Hepatocyte (in vitro differentiated cells): ENCODE data around the gene PIN1. TPM values are rescaled to one million over a fixed set of nuclear protein-coding genes. Genes with fewer than 3 reads are reported as not detected.
A peak's percentile ranks its signal among the peaks of the same experiment; 100 is the strongest.
"Not testable (repeated sequence)": the region's sequence is repeated elsewhere in the genome, so short reads cannot be mapped to it uniquely, and the experiment has no call there.

Source experiments
- DNase-seq: peaks from one replicate; pipeline ENCODE4 v3.0.0-alpha.2; 2016; ENCODE audit warnings: low spot score
- H2AFZ ChIP-seq: fragments of 200-600 bp; sonication (generic); 2 replicates; pipeline ENCODE4 v1.6.0; 2016; ENCODE audit warnings: antibody characterized with exemption, mild to moderate bottlenecking
- H3K27ac ChIP-seq: fragments of 200-600 bp; sonication (generic); 2 replicates; pipeline ENCODE4 v1.5.1; 2016; ENCODE audit warnings: mild to moderate bottlenecking
- H3K27me3 ChIP-seq: fragments of 200-600 bp; sonication (generic); 2 replicates; pipeline ENCODE4 v1.6.1; 2016
- H3K36me3 ChIP-seq: fragments of 200-600 bp; sonication (generic); replicated peaks from 2 replicates; pipeline ENCODE4 v1.5.1; 2016; ENCODE audit warnings: low read depth; ENCODE audit not compliant: insufficient read depth
- H3K4me1 ChIP-seq: fragments of 200-600 bp; sonication (generic); 2 replicates; pipeline ENCODE4 v1.5.1; 2016; ENCODE audit warnings: mild to moderate bottlenecking, moderate library complexity; ENCODE audit not compliant: insufficient read depth
- H3K4me2 ChIP-seq: fragments of 200-600 bp; sonication (generic); 2 replicates; pipeline ENCODE4 v1.6.0; 2016
- H3K4me3 ChIP-seq: fragments of 200-600 bp; sonication (generic); 2 replicates; pipeline ENCODE4 v1.5.1; 2016; ENCODE audit warnings: mild to moderate bottlenecking
- H3K79me2 ChIP-seq: fragments of 200-600 bp; sonication (generic); 2 replicates; pipeline ENCODE4 v1.6.0; 2017; ENCODE audit warnings: mild to moderate bottlenecking
- H3K9me2 ChIP-seq: fragments of 200-600 bp; sonication (generic); replicated peaks from 2 replicates; pipeline ENCODE4 v1.6.0; 2017; ENCODE audit warnings: mild to moderate bottlenecking; ENCODE audit not compliant: insufficient read depth
- H3K9me3 ChIP-seq: fragments of 200-600 bp; sonication (generic); 2 replicates; pipeline ENCODE4 v1.5.1; 2016; ENCODE audit warnings: low read depth, mild to moderate bottlenecking
- H4K20me1 ChIP-seq: fragments of 200-600 bp; sonication (generic); 2 replicates; pipeline ENCODE4 v1.6.0; 2016; ENCODE audit warnings: mild to moderate bottlenecking; ENCODE audit not compliant: insufficient read depth, poor library complexity, severe bottlenecking
- EZH2 ChIP-seq: fragments of 200-600 bp; sonication (generic); IDR thresholded peaks from 2 replicates; pipeline ENCODE4 v1.6.1; 2016; ENCODE audit warnings: antibody characterized with exemption, mild to moderate bottlenecking, borderline replicate concordance
- EZH2phosphoT487 ChIP-seq: fragments of 200-600 bp; sonication (generic); IDR thresholded peaks from one replicate; pipeline ENCODE4 v1.6.1; 2018; ENCODE audit warnings: antibody characterized with exemption, mild to moderate bottlenecking, low read depth, moderate library complexity; ENCODE audit not compliant: unreplicated experiment, severe bottlenecking
- WGBS: methylation state at CpG from one replicate; pipeline ENCODE4 v1.1.6; 2016; ENCODE audit warnings: low lambda C conversion rate; ENCODE audit errors: missing lambda C conversion rate; 5-methylcytosine and 5-hydroxymethylcytosine counted together
- polyA plus RNA-seq: library from polyadenylated mRNA; unstranded; fragments of >200 nt; fragmentation: Nextera tagmentation; extraction: Ambion mirVana; gene quantifications from 2 replicates; pipeline ENCODE4 v1.2.1, GENCODE V29; 2016
- total RNA-seq: library from RNA; depleted of rRNA; stranded (reverse); fragments of >200 nt; gene quantifications from 2 replicates; pipeline ENCODE4 v1.2.3, GENCODE V29; 2014
- TF ChIP-seq, protein P1 (sequence below): fragments of 200-600 bp; sonication (generic); IDR thresholded peaks from 2 replicates; pipeline ENCODE4 v1.5.1; 2016; ENCODE audit warnings: antibody characterized with exemption, mild to moderate bottlenecking; ENCODE audit not compliant: poor library complexity

PIN1 gene
- total and polyA plus RNA-seq, 2 experiments from 2014 or later, result 62.1 to 123 TPM

DNA sequence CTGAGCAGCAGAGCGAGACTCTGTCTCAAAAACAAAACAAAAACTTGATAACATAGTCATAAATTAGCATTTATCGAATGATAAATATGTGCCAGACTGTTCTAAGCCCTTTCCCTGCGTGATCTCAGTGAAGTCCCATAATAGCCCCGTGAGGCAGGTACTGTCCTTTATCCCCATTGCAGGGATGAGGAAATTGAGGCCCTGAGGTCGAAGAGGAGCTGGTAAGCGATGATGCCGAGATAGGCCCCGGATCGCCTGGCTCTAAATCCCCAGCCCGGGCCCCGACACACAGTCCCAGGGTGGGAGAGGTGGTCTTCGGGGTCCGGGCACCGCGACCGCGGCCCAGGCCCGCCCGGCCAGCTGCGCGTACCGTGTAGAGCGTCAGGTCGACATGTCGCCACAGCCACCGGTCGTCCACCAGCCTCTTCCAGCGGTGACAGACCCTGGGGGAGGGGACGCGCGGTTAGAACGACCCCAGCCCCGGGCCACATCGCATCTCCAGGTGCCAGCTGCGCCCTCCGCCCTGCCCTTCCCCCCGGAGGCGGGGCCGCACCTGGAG, 16.9 kb upstream of the PIN1 start:
- WGBS, result 6% methylated on average over 38 of the region's 39 CpGs
- no peak for DNase-seq

DNA sequence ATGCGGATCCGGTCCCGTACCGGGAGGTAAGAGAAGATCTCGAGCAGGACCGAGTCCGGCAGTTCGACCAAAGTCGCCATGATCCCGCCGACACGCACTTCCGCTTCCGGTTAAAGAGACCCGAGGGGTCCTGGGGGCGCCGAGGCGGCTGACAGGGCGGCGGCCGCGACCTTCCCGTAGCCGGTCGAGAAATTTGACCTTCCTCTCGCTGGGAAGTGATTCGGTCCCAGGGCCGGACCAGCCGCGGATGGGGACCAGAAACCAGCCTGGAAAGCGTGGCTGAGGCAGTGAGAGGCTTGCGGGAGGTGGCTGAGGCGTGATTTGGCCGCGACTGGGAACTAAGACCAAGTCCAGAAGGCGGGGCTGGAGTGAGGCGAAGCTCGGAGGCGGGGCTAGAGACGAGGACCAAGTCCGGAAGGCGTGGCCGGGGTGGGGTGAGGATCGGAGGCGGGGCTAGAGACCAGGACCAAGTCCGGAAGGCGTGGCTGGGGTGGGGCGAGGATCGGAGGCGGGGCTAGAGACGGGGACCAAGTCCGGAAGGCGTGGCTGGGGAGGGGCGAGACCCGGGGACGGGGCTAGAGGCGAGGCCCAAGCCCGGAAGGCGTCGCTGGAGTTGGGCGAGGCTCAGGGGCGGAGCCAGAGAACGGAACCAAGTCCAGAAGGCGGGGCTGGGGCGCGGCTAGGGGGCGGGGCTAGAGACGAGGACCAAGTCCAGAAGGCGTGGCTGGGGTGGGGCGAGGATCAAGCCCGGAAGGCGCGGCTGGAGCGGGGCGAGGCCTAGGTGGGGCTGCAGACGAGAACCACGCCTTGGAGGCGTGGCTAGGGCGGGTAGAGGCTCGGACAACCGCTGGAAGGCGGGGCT, 16.2 kb upstream of the PIN1 start, which contains the start of gene FBXL12:
FBXL12 (minus strand) TSS at position 346 of the 862 bp plus-strand sequence; CDS start at position 80, 266 bp downstream.
- Histone ChIP-seq H3K79me2 (peaks cover 45% of the 10 kb centered on the region), H3K9me3 (no peaks in the 10 kb centered on the region), H3K27me3 (no peaks in the 10 kb centered on the region), H2AFZ (peak within 1 kb of the TSS; percentile 39), H3K4me3 (peak within 1 kb of the TSS; percentile 50), H3K36me3 (no peaks in the 10 kb centered on the region), H4K20me1 (peaks cover 8% of the 10 kb centered on the region), H3K4me2 (peak within 1 kb of the TSS; percentile 91), H3K9me2 (no peaks in the 10 kb centered on the region), H3K27ac (peak within 1 kb of the TSS; percentile 98), H3K4me1 (no peaks in the 10 kb centered on the region)
- WGBS, result under 1% methylated on average over 49 of the region's 82 CpGs
- TF ChIP-seq EZH2phosphoT487 (no peak), EZH2 (no peak)
- TF ChIP-seq, protein P1, sequence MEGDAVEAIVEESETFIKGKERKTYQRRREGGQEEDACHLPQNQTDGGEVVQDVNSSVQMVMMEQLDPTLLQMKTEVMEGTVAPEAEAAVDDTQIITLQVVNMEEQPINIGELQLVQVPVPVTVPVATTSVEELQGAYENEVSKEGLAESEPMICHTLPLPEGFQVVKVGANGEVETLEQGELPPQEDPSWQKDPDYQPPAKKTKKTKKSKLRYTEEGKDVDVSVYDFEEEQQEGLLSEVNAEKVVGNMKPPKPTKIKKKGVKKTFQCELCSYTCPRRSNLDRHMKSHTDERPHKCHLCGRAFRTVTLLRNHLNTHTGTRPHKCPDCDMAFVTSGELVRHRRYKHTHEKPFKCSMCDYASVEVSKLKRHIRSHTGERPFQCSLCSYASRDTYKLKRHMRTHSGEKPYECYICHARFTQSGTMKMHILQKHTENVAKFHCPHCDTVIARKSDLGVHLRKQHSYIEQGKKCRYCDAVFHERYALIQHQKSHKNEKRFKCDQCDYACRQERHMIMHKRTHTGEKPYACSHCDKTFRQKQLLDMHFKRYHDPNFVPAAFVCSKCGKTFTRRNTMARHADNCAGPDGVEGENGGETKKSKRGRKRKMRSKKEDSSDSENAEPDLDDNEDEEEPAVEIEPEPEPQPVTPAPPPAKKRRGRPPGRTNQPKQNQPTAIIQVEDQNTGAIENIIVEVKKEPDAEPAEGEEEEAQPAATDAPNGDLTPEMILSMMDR, result no peak
- DNase-seq, result peak; percentile 100

More for the DNA sequence above, 16.9 kb upstream of the PIN1 start:
- H3K27ac ChIP-seq, result peak overlapping the region; percentile 98
- peaks cover 50% of the 10 kb centered on the region for H3K79me2 ChIP-seq
- H2AFZ ChIP-seq, result peak overlapping the region; percentile 39
- H3K4me1 ChIP-seq, result no peaks in the 10 kb centered on the region
- no peaks in the 10 kb centered on the region for H3K36me3 ChIP-seq
- H3K4me3 ChIP-seq, result peak overlapping the region; percentile 50
- TF ChIP-seq EZH2phosphoT487, result no peak
- TF ChIP-seq, protein P1, result no peak
- TF ChIP-seq EZH2, result no peak
- no peaks in the 10 kb centered on the region for H3K27me3 ChIP-seq
- H4K20me1 ChIP-seq, result peaks cover 8% of the 10 kb centered on the region
- no peaks in the 10 kb centered on the region for H3K9me3 ChIP-seq
- H3K4me2 ChIP-seq, result peak overlapping the region; percentile 91
- no peaks in the 10 kb centered on the region for H3K9me2 ChIP-seq

DNA sequence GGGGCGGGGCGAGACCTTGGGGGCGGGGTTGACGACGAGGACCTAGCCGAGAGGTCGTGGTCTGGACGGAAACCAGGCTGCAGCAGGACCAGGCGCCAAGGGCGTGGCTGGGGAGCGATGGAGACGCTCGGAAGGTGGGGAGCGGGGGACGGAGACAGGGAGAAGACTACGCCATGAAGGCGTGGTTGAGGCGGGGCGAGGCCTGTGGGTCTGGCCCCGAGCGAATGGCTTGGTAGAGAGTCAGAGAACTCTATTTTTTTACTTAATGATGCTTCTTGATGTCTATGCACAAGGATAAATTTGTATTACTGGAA, 15.6 kb upstream of the PIN1 start:
- Histone ChIP-seq H3K36me3 (no peaks in the 10 kb centered on the region), H3K4me3 (no peak overlapping the region), H4K20me1 (peaks cover 8% of the 10 kb centered on the region), H2AFZ (peak overlapping the region; percentile 13), H3K79me2 (peaks cover 43% of the 10 kb centered on the region), H3K27ac (peak overlapping the region; percentile 63), H3K27me3 (no peaks in the 10 kb centered on the region), H3K9me3 (no peaks in the 10 kb centered on the region), H3K4me1 (no peaks in the 10 kb centered on the region), H3K4me2 (peak overlapping the region; percentile 66), H3K9me2 (no peaks in the 10 kb centered on the region)
- 0% methylated on average over 14 of the region's 21 CpGs for WGBS
- no peak for DNase-seq
- TF ChIP-seq, protein P1, result no peak
- TF ChIP-seq EZH2phosphoT487 (no peak), EZH2 (no peak)

DNA sequence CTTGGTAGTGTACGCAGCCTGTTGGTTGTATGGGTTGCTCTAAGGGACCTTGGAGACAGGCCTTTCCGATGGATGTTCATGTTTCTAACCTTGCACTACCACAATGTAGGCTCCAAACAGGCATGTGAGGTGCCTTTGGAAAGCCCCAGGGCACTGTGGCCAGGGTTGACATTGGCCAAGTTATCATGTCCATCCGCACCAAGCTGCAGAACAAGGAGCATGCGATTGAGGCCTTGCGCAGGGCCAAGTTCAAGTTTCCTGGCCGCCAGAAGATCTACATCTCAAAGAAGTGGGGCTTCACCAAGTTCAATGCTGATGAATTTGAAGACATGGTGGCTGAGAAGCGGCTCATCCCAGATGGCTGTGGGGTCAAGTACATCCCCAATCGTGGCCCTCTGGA, 15.1 kb upstream of the PIN1 start:
- not testable (repeated sequence) for DNase-seq, H3K27me3 ChIP-seq, H4K20me1 ChIP-seq, H3K9me3 ChIP-seq, H3K36me3 ChIP-seq, H3K4me3 ChIP-seq, H3K9me2 ChIP-seq, H3K4me1 ChIP-seq
- H3K4me2 ChIP-seq, result peak overlapping the region; percentile 66
- H3K27ac ChIP-seq, result peak overlapping the region; percentile 63
- peaks cover 42% of the 10 kb centered on the region for H3K79me2 ChIP-seq
- 91% methylated on average over 8 of the region's 8 CpGs for WGBS
- peak overlapping the region; percentile 13 for H2AFZ ChIP-seq
